Hepatocyte (in vitro differentiated cells): Measurements from ENCODE around the gene RUNX1.

Experiments
- EZH2 ChIP-seq: fragments of 200-600 bp; sonication (generic); IDR thresholded peaks from 2 replicates; pipeline ENCODE4 v1.6.1; 2016; ENCODE audit warnings: antibody characterized with exemption, mild to moderate bottlenecking, borderline replicate concordance
- TF ChIP-seq, protein P1 (sequence below): fragments of 200-600 bp; sonication (generic); IDR thresholded peaks from 2 replicates; pipeline ENCODE4 v1.5.1; 2016; ENCODE audit warnings: antibody characterized with exemption, mild to moderate bottlenecking; ENCODE audit not compliant: poor library complexity

DNA sequence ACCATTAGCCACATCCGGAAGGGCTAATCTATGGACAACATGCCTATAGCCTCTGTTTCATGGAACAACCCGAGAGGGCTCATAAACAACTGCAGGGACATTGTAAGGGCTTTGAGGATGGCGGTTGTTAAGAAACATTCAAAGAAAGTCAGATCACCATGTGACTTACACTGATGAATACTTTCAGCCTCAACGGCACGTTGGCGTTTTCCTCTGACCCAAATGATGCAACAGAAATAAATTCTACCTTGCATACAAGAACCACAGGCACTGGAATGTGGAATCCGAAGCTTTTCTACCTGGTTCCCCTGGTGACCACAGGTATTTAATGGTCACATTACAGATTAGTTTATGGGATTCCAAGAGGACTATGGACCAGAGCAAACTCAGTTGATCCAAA, 273.3 kb downstream of the RUNX1 start:
- TF ChIP-seq, protein P1, sequence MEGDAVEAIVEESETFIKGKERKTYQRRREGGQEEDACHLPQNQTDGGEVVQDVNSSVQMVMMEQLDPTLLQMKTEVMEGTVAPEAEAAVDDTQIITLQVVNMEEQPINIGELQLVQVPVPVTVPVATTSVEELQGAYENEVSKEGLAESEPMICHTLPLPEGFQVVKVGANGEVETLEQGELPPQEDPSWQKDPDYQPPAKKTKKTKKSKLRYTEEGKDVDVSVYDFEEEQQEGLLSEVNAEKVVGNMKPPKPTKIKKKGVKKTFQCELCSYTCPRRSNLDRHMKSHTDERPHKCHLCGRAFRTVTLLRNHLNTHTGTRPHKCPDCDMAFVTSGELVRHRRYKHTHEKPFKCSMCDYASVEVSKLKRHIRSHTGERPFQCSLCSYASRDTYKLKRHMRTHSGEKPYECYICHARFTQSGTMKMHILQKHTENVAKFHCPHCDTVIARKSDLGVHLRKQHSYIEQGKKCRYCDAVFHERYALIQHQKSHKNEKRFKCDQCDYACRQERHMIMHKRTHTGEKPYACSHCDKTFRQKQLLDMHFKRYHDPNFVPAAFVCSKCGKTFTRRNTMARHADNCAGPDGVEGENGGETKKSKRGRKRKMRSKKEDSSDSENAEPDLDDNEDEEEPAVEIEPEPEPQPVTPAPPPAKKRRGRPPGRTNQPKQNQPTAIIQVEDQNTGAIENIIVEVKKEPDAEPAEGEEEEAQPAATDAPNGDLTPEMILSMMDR = no peak
- no peak for TF ChIP-seq EZH2
